NCI-H187 treated with DMSO at 0.1 percent for 48 hours (cell line): Measurements from ENCODE around the gene MS4A13.
"Not testable (repeated sequence)": the region's sequence is repeated elsewhere in the genome, so short reads cannot be mapped to it uniquely, and the experiment has no call there.

Experiments used
- DNase-seq: peaks from one replicate; lab custom pipeline; 2025; lab: John Stamatoyannopoulos, UW

MS4A13 gene

DNA sequence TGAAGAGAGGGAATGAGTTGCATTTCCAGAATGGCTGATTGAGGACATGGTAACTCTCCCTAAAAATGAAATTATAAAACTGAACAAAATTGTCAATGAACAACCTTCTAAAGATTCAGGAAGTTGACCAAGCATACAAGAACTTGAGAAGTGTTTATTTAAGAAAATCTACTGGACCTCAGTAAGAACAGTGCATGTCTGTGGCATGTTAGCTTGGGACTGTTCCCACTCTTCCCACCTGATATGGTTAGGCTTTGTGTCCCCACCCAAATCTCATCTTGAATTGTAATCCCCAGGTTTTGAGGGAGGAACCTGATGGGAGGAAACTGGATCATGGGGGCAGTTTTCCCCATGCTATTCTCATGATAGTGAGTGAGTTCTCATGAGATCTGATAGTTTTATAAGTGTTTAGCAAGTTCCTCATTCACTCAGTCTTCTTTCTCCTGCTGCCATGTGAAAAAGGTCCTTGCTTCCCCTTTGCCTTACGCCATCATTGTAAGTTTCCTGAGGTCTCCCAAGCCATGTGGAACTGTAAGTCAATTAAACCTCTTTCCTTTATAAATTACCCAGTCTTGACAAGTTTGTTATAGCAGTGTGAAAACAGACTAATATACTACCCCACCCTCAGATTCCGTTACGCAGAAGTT lies 15.4 kb downstream of the MS4A13 start:
- no peak for DNase-seq

DNA sequence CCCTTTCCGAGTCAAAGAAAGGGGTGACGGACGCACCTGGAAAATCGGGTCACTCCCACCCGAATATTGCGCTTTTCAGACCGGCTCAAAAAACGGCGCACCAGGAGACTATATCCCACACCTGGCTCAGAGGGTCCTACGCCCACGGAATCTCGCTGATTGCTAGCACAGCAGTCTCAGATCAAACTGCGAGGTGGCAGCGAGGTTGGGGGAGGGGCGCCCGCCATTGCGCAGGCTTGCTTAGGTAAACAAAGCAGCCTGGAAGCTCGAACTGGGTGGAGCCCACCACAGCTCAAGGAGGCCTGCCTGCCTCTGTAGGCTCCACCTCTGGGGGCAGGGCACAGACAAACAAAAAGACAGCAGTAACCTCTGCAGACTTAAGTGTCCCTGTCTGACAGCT lies 17.2 kb downstream of the MS4A13 start:
- not testable (repeated sequence) for DNase-seq

DNA sequence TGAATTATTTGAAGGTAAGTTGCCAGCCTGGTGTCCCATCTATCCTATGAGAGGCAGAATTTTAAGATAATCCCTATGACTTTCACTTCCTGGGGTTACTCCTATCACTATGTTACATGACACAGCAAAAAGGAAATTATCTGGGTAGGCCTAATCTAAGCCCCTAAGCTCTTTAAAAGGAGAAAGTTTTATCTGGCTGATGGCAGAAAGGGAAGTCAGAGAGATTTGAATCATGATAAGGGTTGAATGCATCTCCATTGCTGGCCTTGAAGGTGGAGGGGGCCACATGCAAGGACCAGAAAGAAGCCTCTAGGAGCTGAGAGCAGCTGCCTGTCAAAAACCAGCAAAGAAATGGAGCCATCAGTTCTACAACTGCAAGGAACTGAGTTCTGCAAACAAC lies 23.4 kb downstream of the MS4A13 start:
- not testable (repeated sequence) for DNase-seq

DNA sequence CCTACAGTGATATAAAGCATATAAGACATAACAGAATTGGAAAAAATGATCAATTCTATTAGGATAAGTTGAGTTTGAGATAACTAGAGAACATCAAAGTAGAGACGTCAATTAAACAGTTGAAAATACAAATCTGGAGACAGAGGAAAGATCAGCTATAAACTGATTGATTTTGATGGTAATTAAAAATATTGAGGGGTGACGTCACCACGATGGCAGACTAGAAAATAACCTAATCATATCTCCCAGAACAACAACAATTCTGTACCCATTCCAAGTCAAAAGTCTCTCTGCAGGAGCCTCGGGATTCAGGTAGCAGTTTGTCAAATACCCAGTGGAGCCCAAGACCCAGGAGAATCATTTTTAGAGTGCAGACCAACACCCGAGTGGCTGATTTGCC lies 28.9 kb downstream of the MS4A13 start:
- no peak for DNase-seq

DNA sequence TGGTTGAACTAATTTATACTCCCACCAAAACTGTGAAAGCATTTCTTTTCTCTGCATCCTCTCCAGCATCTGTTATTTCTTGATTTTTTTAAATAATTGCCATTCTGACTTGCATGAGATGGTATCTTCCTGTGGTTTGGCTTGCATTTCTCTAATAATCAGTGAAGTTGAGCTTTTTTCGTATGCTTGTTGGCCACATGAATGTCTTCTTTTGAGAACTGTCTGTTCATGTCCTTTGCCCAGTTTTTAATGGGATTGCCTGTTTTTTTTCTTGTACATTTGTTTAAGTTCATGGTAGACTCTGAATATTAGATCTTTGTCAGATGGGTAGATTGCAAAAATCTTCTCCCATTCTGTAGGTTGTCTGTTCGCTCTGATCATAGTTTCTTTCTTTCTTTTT lies 46.1 kb downstream of the MS4A13 start:
- DNase-seq: no peak

DNA sequence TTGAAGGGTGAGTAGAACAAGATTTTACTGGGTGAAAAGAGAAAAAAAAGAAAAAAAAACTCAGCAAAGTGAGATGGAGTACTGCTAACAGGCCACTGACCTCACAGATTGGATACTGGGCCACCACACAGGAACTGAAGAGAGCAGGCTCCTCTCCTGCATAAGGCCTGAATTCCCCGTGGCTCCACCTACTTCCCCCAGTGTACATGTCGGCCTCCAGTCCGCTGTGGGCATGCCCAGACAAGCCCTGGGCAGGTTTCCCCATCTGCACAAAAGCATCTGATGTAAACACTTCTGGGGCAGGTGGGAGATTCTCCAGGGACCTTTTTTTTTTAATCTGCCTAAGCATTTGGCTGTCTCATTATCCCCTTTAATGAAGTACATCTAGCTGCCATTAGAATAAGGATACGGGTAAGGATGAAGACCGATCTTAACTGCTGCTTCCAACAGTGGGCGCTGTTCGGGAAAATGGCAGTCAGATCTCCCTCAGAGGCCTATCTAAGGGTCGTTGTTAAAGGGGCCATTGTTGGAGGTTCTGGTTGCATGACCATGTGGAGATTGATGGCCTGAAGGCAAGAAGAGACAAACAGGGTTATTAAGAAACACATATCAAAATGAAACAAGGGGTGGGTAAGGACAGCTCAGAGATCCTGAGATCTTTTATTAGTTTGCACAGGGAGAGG lies 48.5 kb downstream of the MS4A13 start:
- no peak for DNase-seq

DNA sequence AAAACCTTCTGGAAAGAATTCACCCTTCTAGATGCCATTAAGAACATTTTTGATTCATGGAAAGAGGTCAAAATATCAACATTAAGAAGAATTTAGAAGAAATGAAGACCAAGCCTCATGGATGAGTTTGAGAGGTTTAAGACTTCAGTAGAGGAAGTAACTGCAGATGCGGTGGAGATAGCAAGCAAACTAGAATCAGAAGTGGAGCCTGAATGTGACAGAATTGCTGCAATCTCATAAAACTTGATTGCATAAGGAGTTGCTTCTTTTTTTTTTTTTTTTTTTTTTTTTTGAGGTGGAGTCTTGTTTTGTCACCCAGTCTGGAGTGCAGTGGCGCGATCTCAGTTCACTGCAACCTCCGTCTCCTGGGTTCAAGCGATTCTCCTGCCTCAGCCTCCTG lies 51.6 kb downstream of the MS4A13 start:
- DNase-seq: no peak

DNA sequence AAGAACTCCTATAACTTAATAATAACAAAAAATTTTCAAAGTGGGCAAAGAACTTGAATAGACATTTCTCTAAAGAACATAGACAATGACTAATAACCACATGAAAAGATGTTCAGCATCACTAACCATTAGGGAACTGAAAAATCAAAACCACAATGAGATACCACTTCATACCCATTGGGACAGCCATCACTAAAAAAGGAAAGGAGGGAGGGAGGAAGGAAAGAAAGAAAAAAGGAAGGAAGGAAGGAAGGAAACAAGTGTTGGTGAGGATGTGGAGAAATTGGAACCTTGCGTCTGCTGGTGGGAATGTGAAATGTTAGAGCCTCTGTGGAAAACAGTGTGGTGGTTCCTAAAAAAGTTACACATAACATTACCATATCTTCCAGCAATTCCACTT lies 55.8 kb downstream of the MS4A13 start:
- DNase-seq: no peak

DNA sequence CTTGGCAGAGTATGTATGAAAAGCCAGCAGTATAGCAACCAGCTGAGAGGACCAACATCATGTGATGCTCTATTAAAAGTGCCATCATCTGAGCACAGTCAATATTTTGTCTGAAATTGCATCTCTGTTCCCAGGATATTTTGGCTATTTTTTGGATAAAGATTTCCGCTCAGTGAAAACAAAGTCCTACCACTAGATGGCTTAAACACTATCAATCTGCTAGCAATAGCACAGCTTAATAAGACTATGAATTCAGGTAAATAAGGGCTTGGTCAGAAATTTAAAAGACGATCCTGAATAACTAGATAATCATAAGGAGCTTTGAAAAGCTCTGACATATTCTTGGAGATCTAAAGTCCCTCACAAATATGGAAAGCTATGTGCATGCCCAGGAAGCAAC lies 74.4 kb downstream of the MS4A13 start:
- DNase-seq: no peak
